HG03159 (cell line): ENCODE measurements around the gene SASH3.

Experiments
- ATAC-seq: cut with Tn5 transposase; IDR thresholded peaks from one replicate; pipeline ENCODE4 v1.9.1; 2021; ENCODE audit warnings: mild to moderate bottlenecking, moderate library complexity; ENCODE audit not compliant: unreplicated experiment

Gene SASH3

GRCh38 chrX:129781680-129782495, 2.1 kb downstream of the SASH3 start:
- no peak for ATAC-seq

DNA sequence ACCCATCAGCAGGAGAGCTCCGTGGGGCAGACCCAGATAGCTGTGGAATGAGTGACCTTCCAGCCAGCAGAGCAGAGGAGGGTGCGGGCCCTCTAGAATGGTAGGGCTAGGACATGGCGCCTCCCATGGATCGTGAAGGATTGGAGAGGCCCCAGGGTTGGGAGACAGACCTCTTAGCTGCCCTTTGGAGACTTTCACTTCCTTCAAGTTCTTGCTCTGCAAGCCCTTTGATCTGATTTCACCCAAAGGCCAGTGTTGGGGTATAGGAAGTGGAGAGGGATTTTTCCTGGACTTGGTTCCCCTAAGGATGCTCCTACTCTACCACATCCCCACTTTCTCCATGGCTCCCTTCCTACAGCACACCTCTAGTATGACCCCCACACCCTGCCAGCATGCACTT, 3.0 kb downstream of the SASH3 start:
- no peak for ATAC-seq

GRCh38 chrX:129783291-129783713, 3.6 kb downstream of the SASH3 start:
- ATAC-seq, result no peak

GRCh38 chrX:129784371-129784770, 4.6 kb downstream of the SASH3 start:
- ATAC-seq, result no peak

DNA sequence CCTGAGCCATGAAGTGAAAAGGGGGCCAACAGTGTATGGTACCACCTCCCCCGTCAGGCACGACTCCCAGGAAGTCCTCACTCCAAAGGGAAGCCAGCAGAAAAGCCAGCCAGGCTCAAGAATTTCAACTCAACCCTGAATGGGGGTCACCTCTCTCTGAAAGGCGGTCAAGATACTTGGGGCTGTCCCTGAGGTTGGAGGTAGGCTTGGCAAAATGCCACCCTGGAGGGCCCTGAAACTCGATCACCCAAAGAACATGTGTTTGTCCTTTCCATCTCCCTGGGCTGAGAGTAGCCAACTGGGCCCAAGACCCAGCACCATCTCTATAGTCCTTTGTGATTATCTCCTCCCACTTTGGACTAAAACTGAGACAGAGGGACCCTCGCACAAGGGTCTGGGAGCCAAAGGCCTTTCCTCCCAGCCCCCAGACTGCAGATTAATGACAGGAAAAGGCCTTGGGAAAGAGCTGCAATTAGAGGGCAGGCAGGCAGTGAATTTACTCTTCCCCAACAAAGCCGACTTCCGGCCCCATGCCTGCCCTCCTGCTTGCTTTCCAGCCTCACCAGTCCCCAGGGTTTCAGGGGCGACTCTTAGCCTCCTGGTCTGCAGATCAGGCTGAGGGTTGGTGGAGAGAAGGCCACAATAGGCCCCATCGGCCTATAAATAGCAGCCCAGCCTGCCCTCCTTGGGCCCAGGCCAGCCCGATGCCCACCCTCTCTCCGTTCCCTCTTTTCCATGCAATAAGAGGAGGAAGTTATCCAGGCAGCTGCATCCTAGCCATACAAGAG, 5.6 kb downstream of the SASH3 start:
- ATAC-seq, result no peak

DNA sequence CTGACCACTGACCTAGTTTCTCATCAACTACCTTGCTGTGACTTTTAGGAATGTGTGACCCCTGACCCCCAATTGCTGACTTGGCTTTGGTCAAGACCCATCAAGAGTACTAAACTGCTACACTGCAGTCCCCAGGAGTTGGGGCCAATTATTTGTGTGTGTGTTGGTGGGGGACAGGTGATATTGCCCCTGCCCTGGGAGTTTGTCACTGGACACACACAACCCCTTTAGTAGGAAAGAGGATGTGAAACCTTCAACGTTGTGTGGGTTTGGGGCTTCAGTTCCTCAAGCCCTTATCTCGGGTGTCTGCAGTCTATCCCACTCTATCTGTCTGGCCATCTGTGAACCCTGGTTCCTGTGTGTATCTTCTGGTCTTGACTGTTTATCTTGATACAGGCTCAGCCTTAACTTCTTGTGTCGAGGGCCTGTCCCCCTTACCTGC, 6.5 kb downstream of the SASH3 start:
- peak; percentile 84 for ATAC-seq

DNA sequence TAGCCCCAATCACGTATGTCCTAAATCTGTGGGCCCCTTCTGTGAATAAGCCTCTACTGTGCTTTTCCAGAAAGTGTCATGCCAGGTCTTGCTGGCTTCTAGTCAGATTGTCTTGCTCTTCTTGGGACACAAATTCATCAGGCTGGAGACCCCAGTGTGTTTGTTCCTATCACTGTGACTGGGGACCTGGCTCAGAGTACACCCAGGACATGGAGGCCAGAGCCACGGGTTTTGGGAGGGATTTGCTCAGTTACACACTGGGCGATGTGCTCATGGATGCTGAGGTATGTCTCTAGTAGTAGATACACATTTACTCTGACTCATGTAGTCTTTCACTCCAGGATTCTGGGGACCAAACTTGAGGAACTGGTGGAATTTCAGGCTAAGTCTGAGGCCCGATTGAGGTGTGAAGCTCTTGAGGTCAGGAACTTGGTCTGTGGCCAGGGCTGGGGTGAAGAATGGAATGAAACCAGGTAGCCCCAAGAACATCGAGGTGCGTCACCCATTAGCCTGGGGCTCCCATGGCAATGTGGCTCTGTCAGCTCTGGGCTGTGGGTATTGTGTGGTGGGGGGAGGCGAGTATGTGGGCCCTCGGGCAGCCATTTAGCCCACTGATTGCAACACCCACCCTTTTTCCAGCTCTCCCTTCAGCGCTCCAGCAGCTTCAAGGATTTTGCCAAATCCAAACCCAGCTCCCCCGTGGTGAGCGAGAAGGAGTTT, 7.7 kb downstream of the SASH3 start:
- no peak for ATAC-seq

DNA sequence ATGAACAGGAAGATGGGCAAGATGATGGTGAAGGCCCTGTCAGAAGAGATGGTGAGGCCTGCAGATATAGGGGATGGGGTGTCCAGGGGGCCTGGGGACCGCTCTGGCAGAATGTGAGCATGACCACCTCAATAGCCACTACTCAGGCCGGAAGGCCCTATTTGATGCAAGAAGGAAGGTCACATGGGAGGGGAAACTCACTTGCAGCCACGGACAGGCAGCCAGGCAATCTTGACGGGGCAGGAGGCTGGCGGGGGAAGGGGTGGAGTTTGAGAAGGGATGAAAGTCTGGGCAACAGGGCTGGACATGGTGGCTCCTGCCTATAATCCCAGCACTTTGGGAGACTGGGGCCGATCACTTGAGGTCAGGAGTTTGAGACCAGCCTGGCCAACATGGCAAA, 8.8 kb downstream of the SASH3 start:
- ATAC-seq, result no peak

- no peak for ATAC-seq
Observed at GRCh38 chrX:129790146-129790545, 10.4 kb downstream of the SASH3 start.

GRCh38 chrX:129790808-129791207, 11.1 kb downstream of the SASH3 start:
- ATAC-seq, result no peak

DNA sequence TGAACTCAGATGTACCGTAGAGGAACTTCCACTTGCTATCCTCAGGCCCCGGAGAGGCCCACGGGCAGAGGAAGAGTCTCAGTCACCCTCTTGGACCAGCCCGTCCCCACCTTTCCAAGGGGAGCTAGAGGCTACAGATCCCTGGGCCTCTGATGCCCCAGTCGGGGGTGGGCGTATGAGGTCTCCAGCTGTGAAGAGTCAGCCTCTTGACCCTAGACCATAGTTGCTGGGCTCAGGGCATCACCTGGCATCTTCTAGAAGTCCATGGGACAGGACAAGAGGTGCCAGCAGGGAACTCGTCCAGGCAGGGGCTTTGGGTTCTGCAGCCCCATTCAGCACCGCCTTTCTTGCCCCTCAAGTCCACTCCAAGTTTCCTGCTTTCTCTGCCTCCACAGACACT, 11.6 kb downstream of the SASH3 start:
- no peak for ATAC-seq

- no peak for ATAC-seq
Observed at GRCh38 chrX:129791961-129792570, 12.3 kb downstream of the SASH3 start.

- no peak for ATAC-seq
Observed at GRCh38 chrX:129792586-129793291, 13.0 kb downstream of the SASH3 start.

GRCh38 chrX:129793604-129794191, 13.9 kb downstream of the SASH3 start:
- ATAC-seq, result no peak

- no peak for ATAC-seq
Observed at GRCh38 chrX:129795584-129795983, 15.8 kb downstream of the SASH3 start.

DNA sequence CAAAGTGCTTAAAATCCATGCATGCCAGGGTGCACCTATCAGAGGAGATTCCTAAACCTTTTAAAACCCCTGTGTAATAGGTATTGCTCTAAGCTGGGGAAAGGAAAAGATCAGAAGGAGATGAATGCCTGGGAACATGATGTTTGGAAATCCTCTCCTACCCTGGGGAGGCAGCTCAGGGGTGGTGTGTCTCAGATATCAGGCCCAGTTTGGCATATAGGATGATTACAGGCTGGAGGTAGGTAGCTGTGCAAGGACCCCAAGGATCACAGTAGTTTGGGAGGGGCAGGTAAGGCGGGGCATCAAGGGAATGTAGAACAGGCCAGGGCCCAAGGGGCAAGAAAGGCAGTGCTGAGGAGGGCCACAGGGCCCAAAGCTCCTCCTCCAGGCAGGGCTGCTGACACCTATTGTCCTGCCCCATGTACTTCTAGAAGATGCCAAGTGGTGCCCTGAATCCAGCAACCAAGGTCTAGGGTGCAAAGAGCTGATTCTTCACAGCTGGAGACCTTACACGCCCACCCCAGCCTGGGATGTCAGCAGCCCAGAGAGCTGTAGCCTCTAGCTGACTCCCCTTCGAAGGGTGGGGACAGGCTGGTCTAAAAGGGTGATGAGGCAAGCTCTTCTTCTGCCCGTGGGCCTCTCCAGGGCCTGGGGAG, 17.6 kb downstream of the SASH3 start:
- ATAC-seq, result no peak

GRCh38 chrX:129798456-129798855, 18.7 kb downstream of the SASH3 start:
- no peak for ATAC-seq

DNA sequence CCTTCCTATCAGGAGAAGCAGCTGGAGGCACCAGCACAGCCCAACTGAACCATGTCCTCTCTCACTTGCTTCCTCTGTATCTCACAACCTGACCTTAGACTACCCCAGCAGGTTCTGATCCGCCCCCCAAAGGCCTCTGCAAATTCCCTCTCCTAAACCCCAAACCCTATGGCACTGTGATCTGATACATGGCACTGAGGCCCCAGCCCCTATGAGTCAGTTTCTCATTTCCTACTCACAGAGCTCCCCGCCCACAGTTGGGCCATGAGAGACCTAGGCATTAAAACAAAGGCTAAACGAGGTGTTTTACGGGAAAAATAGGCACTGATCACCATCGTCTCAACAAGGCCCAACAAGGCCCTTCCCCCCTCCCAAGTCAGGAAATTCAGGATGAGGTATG, 19.1 kb downstream of the SASH3 start:
- no peak for ATAC-seq

- ATAC-seq, result no peak
Observed at GRCh38 chrX:129800186-129800585, 20.4 kb downstream of the SASH3 start.

DNA sequence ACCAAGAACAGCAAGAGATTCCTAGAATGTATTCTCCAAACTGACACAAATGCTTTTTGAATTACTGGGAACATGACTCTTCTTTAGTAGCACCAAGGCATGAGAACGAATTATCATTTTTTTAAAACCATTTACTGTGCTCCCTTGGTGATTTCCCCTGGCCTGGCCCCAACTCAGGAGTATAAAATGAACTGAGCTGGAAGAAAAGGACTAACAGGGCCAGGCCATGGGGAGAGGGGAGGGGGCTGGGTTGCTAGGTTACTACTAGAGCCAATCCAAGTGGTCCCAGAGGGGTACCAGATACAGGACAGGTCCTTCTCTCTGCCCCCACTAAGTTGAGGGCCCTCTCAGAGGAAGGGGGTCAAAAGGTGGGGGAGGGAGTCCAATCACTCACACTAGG, 23.1 kb downstream of the SASH3 start:
- ATAC-seq, result no peak
